ENCODE data around the gene NEDD1. TPM values are rescaled to one million over a fixed set of nuclear protein-coding genes. Genes with fewer than 3 reads are reported as not detected.

NEDD1 gene
- polyA plus RNA-seq = 26.5 TPM

- Mint-ChIP-seq H3K4me1 (peaks cover 22 to 36% (median 29%) of the 10 kb centered on the region in 3 donors), H3K27me3 (no peaks in the 10 kb centered on the region), H3K4me3 (peak within 1 kb of the TSS; percentile 82 to 98 (median 97)), H3K9me3 (no peaks in the 10 kb centered on the region), H3K27ac (peak within 1 kb of the TSS; percentile 46 to 97 (median 92)), H3K36me3 (no peaks in the 10 kb centered on the region)
Measured at GRCh38 chr12:96906849-96907670, at the start of gene NEDD1. TSS of gene NEDD1 (plus strand) at chr12:96907257. CDS start at chr12:96909760, 2,503 bp downstream.

- Mint-ChIP-seq H3K4me3 (no peak overlapping the region), H3K27me3 (peaks cover 5% of the 10 kb centered on the region), H3K36me3 (peaks cover 1% of the 10 kb centered on the region), H3K27ac (no peak overlapping the region), H3K4me1 (no peaks in the 10 kb centered on the region), H3K9me3 (peaks cover 5 to 13% (median 10%) of the 10 kb centered on the region in 3 donors)
Measured at GRCh38 chr12:96858162-96858561, 48.9 kb upstream of the NEDD1 start.

DNA sequence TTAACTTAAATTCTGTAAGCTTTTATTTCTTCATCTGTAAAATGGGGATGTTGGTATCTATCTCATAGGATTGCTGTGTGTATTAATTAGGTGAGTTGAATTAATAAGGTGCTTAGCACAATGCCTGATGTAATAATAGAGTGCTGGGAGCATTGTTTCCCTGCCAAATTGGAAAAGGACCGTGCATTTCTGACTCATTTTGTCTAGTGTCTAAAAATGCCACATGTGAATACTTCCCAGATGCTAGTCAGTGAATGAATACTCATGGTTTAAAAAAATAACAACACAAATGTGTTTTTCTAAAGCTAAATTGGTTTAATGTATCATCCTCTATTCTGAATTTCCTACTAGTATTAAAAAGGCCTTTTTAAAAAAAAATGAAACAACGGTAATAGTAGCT lies 45.4 kb upstream of the NEDD1 start:
- Mint-ChIP-seq H3K27ac (no peak overlapping the region), H3K4me3 (no peak overlapping the region), H3K36me3 (no peaks in the 10 kb centered on the region), H3K9me3 (peaks cover 3 to 13% (median 8%) of the 10 kb centered on the region in 3 donors), H3K4me1 (no peaks in the 10 kb centered on the region), H3K27me3 (peaks cover 6% of the 10 kb centered on the region)

GRCh38 chr12:96862326-96862725 lies 44.7 kb upstream of the NEDD1 start:
- no peaks in the 10 kb centered on the region for H3K36me3 Mint-ChIP-seq
- no peak overlapping the region for H3K4me3 Mint-ChIP-seq
- no peak overlapping the region for H3K27ac Mint-ChIP-seq
- peaks cover 1 to 11% (median 4%) of the 10 kb centered on the region in 3 donors for H3K9me3 Mint-ChIP-seq
- H3K4me1 Mint-ChIP-seq = no peaks in the 10 kb centered on the region
- H3K27me3 Mint-ChIP-seq = peaks cover 7% of the 10 kb centered on the region

GRCh38 chr12:96864335-96864734 lies 42.7 kb upstream of the NEDD1 start:
- no peaks in the 10 kb centered on the region for H3K36me3 Mint-ChIP-seq

GRCh38 chr12:96866801-96867590 lies 40.1 kb upstream of the NEDD1 start:
- peaks cover 11% of the 10 kb centered on the region for H3K27me3 Mint-ChIP-seq
- no peak overlapping the region for H3K4me3 Mint-ChIP-seq
- H3K27ac Mint-ChIP-seq = peak overlapping the region in 1 of 3 donors; percentile 54
- H3K9me3 Mint-ChIP-seq = no peaks in the 10 kb centered on the region
- no peaks in the 10 kb centered on the region for H3K36me3 Mint-ChIP-seq
- H3K4me1 Mint-ChIP-seq = no peaks in the 10 kb centered on the region

More at GRCh38 chr12:96864335-96864734, 42.7 kb upstream of the NEDD1 start:
- no peak overlapping the region for H3K4me3 Mint-ChIP-seq
- no peak overlapping the region for H3K27ac Mint-ChIP-seq
- no peaks in the 10 kb centered on the region for H3K9me3 Mint-ChIP-seq
- peaks cover 12% of the 10 kb centered on the region for H3K27me3 Mint-ChIP-seq
- no peaks in the 10 kb centered on the region for H3K4me1 Mint-ChIP-seq

DNA sequence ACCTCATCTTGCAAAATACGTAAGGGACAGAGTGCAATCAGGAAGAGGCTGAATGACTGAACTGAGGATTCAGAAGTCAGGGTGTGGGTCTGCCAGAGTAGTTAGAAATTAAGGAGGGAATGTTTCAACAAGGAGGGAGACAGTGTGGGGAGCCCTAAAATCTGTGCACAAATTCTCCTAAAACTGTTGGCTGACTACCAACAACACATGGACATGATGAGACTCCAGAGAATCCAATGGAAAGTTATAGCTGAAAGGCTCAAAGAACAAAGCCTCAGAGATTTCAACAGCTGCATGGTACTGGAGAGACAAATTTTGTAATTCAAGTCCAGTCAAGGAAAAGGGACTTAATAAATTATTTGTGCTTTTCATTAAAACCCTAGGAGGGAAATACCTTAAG lies 36.1 kb upstream of the NEDD1 start:
- H3K9me3 Mint-ChIP-seq = no peaks in the 10 kb centered on the region
- peaks cover 9% of the 10 kb centered on the region for H3K27me3 Mint-ChIP-seq
- no peaks in the 10 kb centered on the region for H3K36me3 Mint-ChIP-seq
- no peak overlapping the region for H3K27ac Mint-ChIP-seq
- no peaks in the 10 kb centered on the region for H3K4me1 Mint-ChIP-seq
- H3K4me3 Mint-ChIP-seq = no peak overlapping the region

- peaks cover 5% of the 10 kb centered on the region for H3K27me3 Mint-ChIP-seq
Measured at GRCh38 chr12:96872961-96873360, 34.1 kb upstream of the NEDD1 start.

DNA sequence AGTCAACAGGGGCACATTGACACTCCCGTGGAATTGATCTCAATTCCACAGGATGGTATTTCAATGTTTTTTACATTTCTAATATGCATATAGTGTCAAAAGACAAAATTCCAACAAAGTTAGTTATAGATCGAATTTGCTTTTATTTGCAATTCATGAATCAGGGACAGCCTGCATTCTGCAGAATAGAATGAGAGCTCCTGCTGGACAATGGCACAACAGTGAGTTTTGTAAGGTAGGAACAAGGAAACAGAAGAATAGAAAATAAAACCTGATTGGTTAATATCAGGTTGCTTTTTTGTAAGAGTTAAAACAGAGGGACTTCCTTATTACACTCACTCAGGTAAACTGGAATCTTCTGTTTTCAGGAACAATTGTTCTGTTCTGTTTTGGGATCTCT lies 32.8 kb upstream of the NEDD1 start:
- Mint-ChIP-seq H3K4me3 (no peak overlapping the region), H3K27me3 (peaks cover 6% of the 10 kb centered on the region), H3K9me3 (no peaks in the 10 kb centered on the region), H3K4me1 (no peaks in the 10 kb centered on the region), H3K27ac (no peak overlapping the region), H3K36me3 (no peaks in the 10 kb centered on the region)

More at GRCh38 chr12:96872961-96873360, 34.1 kb upstream of the NEDD1 start:
- H3K4me3 Mint-ChIP-seq = no peak overlapping the region
- no peaks in the 10 kb centered on the region for H3K9me3 Mint-ChIP-seq
- no peaks in the 10 kb centered on the region for H3K36me3 Mint-ChIP-seq
- no peak overlapping the region for H3K27ac Mint-ChIP-seq
- no peaks in the 10 kb centered on the region for H3K4me1 Mint-ChIP-seq

DNA sequence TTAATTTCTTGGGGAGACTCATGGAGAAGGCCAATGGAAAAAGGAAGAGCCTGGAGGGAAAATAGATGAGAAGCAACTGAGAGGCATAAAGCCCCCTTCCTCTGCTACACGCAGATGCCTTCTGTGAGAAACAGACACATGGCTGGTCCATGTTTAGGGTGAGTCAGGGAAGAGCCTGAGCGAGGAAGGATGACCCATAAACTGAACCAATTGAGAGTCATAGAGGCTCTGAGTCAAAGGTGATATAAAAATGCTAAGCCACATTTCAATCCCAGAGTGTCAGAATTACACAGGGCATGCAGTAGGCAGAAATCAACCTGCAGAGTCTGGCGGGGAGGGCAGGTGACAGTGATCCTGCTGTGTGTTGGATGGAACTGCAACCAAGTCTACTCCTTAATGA lies 30.1 kb upstream of the NEDD1 start:
- Mint-ChIP-seq H3K9me3 (peaks cover 0 to 2% (median 0%) of the 10 kb centered on the region in 3 donors), H3K36me3 (no peaks in the 10 kb centered on the region), H3K27me3 (peaks cover 4% of the 10 kb centered on the region), H3K4me1 (no peaks in the 10 kb centered on the region), H3K4me3 (no peak overlapping the region), H3K27ac (no peak overlapping the region)

- H3K4me3 Mint-ChIP-seq = no peak overlapping the region
- no peaks in the 10 kb centered on the region for H3K36me3 Mint-ChIP-seq
- no peaks in the 10 kb centered on the region for H3K4me1 Mint-ChIP-seq
- H3K27me3 Mint-ChIP-seq = peaks cover 4% of the 10 kb centered on the region
- no peak overlapping the region for H3K27ac Mint-ChIP-seq
- H3K9me3 Mint-ChIP-seq = peaks cover 0 to 4% (median 0%) of the 10 kb centered on the region in 3 donors
Measured at GRCh38 chr12:96878704-96879103, 28.4 kb upstream of the NEDD1 start.

DNA sequence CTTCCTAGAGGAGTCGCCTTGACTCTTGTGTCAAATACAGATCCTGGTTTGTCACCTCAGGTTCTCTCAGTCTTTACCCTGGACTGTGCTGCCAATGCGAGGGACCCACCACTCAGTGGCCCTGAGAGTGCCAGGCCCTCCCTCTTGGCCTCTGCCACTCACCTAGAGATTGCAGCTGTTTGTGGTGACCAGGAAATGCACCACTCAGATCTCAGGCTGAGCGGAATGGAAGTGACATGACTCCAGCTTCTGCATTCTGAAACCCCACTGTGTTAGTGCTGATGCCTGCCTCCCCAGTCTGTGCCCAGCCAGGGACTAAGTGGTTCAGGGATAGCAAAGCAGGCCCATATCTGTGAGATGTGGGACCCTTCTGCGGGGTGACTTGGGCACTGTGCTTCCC lies 27.8 kb upstream of the NEDD1 start:
- H3K4me1 Mint-ChIP-seq = no peaks in the 10 kb centered on the region
- peaks cover 0 to 4% (median 0%) of the 10 kb centered on the region in 3 donors for H3K9me3 Mint-ChIP-seq
- H3K27me3 Mint-ChIP-seq = peaks cover 2% of the 10 kb centered on the region
- H3K36me3 Mint-ChIP-seq = no peaks in the 10 kb centered on the region
- H3K4me3 Mint-ChIP-seq = no peak overlapping the region
- no peak overlapping the region for H3K27ac Mint-ChIP-seq

GRCh38 chr12:96880220-96880619 lies 26.8 kb upstream of the NEDD1 start:
- H3K36me3 Mint-ChIP-seq = no peaks in the 10 kb centered on the region
- peaks cover 0 to 4% (median 0%) of the 10 kb centered on the region in 3 donors for H3K9me3 Mint-ChIP-seq
- no peak overlapping the region for H3K4me3 Mint-ChIP-seq
- H3K4me1 Mint-ChIP-seq = no peaks in the 10 kb centered on the region
- H3K27ac Mint-ChIP-seq = no peak overlapping the region
- H3K27me3 Mint-ChIP-seq = peaks cover 3% of the 10 kb centered on the region

DNA sequence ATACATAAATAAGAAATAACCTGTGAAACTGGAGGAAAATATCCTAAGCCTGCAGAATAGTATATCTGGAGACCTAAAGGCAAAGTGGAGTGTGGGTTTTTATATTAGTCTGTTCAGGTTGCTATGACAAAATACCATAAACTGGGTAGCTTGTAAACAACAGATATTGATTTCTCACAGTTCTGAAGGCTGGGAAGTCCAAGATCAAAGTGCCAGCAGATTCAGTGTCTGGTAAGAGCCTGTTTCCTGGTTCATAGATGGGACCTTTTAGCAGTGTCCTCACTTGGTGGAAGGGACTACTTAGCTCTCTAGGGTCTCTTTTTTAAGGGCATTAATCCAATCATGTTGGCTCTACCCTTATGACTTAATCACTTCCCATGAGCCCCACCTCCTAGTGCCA lies 25.4 kb upstream of the NEDD1 start:
- Mint-ChIP-seq H3K4me1 (no peaks in the 10 kb centered on the region), H3K27ac (no peak overlapping the region), H3K9me3 (peaks cover 0 to 4% (median 0%) of the 10 kb centered on the region in 3 donors), H3K4me3 (no peak overlapping the region), H3K27me3 (peaks cover 3% of the 10 kb centered on the region), H3K36me3 (no peaks in the 10 kb centered on the region)

DNA sequence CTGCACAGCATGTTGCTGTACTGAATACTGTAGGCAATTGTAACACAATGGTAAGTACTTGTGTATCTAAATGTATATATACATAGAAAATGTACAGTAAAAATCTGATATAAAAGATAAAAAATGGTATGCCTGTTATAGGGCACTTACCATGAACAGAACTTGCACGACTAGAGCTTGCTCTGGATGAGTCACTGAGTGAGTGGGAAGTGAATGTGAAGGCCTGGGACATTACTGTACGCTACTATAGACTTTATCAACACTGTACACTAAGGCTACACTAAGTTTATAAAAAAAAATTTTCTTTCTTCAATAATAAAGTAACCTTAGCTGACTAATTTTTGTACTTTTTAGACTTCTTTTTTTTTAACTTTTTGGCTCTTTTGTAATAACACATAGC lies 24.2 kb upstream of the NEDD1 start:
- H3K27me3 Mint-ChIP-seq = peaks cover 3% of the 10 kb centered on the region
- no peak overlapping the region for H3K27ac Mint-ChIP-seq
- H3K4me1 Mint-ChIP-seq = peaks cover 0 to 2% (median 0%) of the 10 kb centered on the region in 3 donors
- no peaks in the 10 kb centered on the region for H3K36me3 Mint-ChIP-seq
- H3K4me3 Mint-ChIP-seq = no peak overlapping the region
- peaks cover 0 to 4% (median 0%) of the 10 kb centered on the region in 3 donors for H3K9me3 Mint-ChIP-seq

Measured in IgD-negative memory B cell (primary cell).